ENCODE results near the gene FATE1. TPM values are rescaled to one million over a fixed set of nuclear protein-coding genes. Genes with fewer than 3 reads are reported as not detected.

Gene FATE1
- total and polyA plus RNA-seq, 2 of the 13 experiments (the other 11 are each of a cell fraction or from before 2014, with no cell fraction given), result not detected

Other genes starting within 250 kb of the FATE1 start
- not detected in 2 replicates for gene PASD1, start 152.4 kb upstream of the FATE1 start, total RNA-seq (2016; rRNA removed; fragmentation: Illumina TruSeq; extraction: Trizol)
- gene PASD1, start 152.4 kb upstream of the FATE1 start, polyA plus RNA-seq (2011; rRNA removed), result not detected in 2 replicates
- gene PRRG3, start 20.6 kb upstream of the FATE1 start, total RNA-seq (2016; rRNA removed; fragmentation: Illumina TruSeq; extraction: Trizol), result not detected in 2 replicates
- not detected in 2 replicates for gene PRRG3, start 20.6 kb upstream of the FATE1 start, polyA plus RNA-seq (2011; rRNA removed)
- not detected in 2 replicates for gene CNGA2, start 18.7 kb downstream of the FATE1 start, total RNA-seq (2016; rRNA removed; fragmentation: Illumina TruSeq; extraction: Trizol)
- gene CNGA2, start 18.7 kb downstream of the FATE1 start, polyA plus RNA-seq (2011; rRNA removed), result not detected in 2 replicates
- gene MAGEA4, start 196.9 kb downstream of the FATE1 start, total RNA-seq (2016; rRNA removed; fragmentation: Illumina TruSeq; extraction: Trizol), result not detected in 2 replicates
- gene MAGEA4, start 196.9 kb downstream of the FATE1 start, polyA plus RNA-seq (2011; rRNA removed), result not detected in 2 replicates